H1 (cell line): Measurements from ENCODE around the gene EPN3. TPM values are rescaled to one million over a fixed set of nuclear protein-coding genes. Genes with fewer than 3 reads are reported as not detected.

Experiments
- FOSL1 ChIP-seq: IDR thresholded peaks from 2 replicates; pipeline ENCODE4 v1.6.1; 2011; ENCODE audit warnings: mild to moderate bottlenecking, low read depth, low read length, moderate library complexity; ENCODE audit not compliant: insufficient read depth
- SAP30 ChIP-seq: fragments of 300-600 bp; sonication (generic); IDR thresholded peaks from 2 replicates; pipeline ENCODE4 v1.7.1; 2012; ENCODE audit warnings: low read length, moderate library complexity, mild to moderate bottlenecking, inconsistent platforms; ENCODE audit not compliant: insufficient read depth, insufficient replicate concordance
- polyA plus RNA-seq, 7 experiments: library from polyadenylated mRNA; depleted of rRNA in 3 of 7; stranded (reverse) in 5 of 7; unstranded in 2 of 7; fragments of >200 nt in 5 of 7; fragments of 200-250 nt in 2 of 7; gene quantifications; 1 replicate in 5 of 7; 2 replicates in 1 of 7; 4 replicates in 1 of 7; pipeline versions ENCODE4 v1.2.1 to v1.2.3, GENCODE V29; 2011 to 2013; ENCODE audit warnings: missing spikeins in 2 of 7, mixed read lengths in 2 of 7
- total RNA-seq: library from RNA; stranded (reverse); fragmentation: NEBNext Ultra II Directional; extraction: Animal tissue kit (Norgen Biotek cat#: 25700); gene quantifications from 2 replicates; pipeline ENCODE4 v1.2.1, GENCODE V29; 2021
- TF ChIP-seq, protein P1 (sequence below): IDR thresholded peaks from 2 replicates; pipeline ENCODE4 v1.6.1; 2012; ENCODE audit warnings: inconsistent platforms

Gene EPN3
- total and polyA plus RNA-seq, 2 of the 8 experiments (the other 6 are each of a cell fraction or from before 2014, with no cell fraction given), result 6.7 to 7.9 TPM

DNA sequence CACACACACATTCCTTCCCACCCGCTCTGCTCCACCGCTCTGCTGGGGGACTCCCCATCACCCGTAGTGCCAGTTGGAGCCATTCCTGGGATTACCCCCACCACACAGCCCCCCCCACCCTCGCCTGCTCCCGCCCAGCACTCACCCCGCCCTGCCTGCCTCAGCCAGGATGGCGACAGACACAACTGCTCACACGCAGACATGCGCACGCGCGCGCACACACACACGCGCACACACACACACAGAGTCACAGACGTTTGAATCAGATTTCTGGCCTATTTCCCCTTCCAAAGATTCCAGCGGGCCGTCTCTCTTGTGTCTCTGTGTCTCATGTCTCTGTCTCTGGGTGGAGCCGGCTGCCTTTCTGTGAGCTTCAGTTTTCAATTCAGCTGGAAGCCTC, 32.4 kb downstream of the EPN3 start (continued):
- TF ChIP-seq, protein P1, sequence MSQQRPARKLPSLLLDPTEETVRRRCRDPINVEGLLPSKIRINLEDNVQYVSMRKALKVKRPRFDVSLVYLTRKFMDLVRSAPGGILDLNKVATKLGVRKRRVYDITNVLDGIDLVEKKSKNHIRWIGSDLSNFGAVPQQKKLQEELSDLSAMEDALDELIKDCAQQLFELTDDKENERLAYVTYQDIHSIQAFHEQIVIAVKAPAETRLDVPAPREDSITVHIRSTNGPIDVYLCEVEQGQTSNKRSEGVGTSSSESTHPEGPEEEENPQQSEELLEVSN, result no peak
- TF ChIP-seq SAP30 (no peak), FOSL1 (no peak)
